Measurements from ENCODE around the gene EFCAB3. TPM values are rescaled to one million over a fixed set of nuclear protein-coding genes. Genes with fewer than 3 reads are reported as not detected.

EFCAB3 gene
- not detected for total RNA-seq (2021; ENCODE audit: unreplicated experiment)
- not detected in 2 replicates for polyA plus RNA-seq (2012)
- percentile 2 among the genes with signal in this experiment for Bru-seq, nascent RNA
- BruChase-seq, experiment 1, labeled RNA remaining after a 6-hour chase: percentile 3 among the genes with signal in this experiment
- percentile 1 among the genes with signal in this experiment for BruChase-seq, experiment 2, labeled RNA remaining after a 2-hour chase
- long read RNA-seq: 0 reads

GRCh38 chr17:62380253-62380652, at the start of gene EFCAB3:
Gene EFCAB3, plus strand, starts transcription at chr17:62380553. Its CDS starts 2,427 bp downstream, at chr17:62382980.
- ChIA-PET CTCF (no interaction called here), POLR2A (no interaction called here), RAD21 (ENCODE audit: low non-redundant PET in 1 of 2, low total read pairs in 2 of 2, uncharacterized antibody in 2 of 2, unreplicated experiment in 2 of 2) (no interaction called here)
- no TSS peak for BruUV-seq (replicated peaks)
- no peaks in the 10 kb centered on the region for H3K4me1 ChIP-seq (ENCODE audit: control insufficient read depth in 1 of 2, insufficient read depth in 2 of 2, low read length in 2 of 2)
- H3K9me3 ChIP-seq (ENCODE audit: control insufficient read depth in 1 of 2, insufficient read depth in 1 of 2, low read depth in 1 of 2, low read length in 2 of 2): no peaks in the 10 kb centered on the region
- no peaks in the 10 kb centered on the region for H4K20me1 ChIP-seq (ENCODE audit: insufficient read depth)
- H3K27me3 ChIP-seq (ENCODE audit: insufficient read depth, low read length): no peaks in the 10 kb centered on the region
- DNase-seq (ENCODE audit: low read depth, low spot score) (no peak), ATAC-seq (no peak)
- TF ChIP-seq POLR2A (IDR thresholded peaks at IDR 0.05; ENCODE audit: borderline replicate concordance, extremely low read depth, insufficient read depth, insufficient read length) (no peak), MAX (IDR thresholded peaks at IDR 0.05) (no peak), SIN3A (IDR thresholded peaks at IDR 0.05; ENCODE audit: low read depth) (no peak), ZNF274 (IDR thresholded peaks at IDR 0.05; ENCODE audit: low read depth, low read length) (no peak)
- TF ChIP-seq, protein P1, sequence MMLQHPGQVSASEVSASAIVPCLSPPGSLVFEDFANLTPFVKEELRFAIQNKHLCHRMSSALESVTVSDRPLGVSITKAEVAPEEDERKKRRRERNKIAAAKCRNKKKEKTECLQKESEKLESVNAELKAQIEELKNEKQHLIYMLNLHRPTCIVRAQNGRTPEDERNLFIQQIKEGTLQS (IDR thresholded peaks at IDR 0.05): no peak
- H3K9ac ChIP-seq (ENCODE audit: low read length): no peak within 1 kb of the TSS
- no peak within 1 kb of the TSS for H2AFZ ChIP-seq (ENCODE audit: low read depth, low read length, poor library complexity, severe bottlenecking)
- no peak within 1 kb of the TSS for H3K4me2 ChIP-seq (ENCODE audit: low read length)
- no peaks in the 10 kb centered on the region for H3K36me3 ChIP-seq (ENCODE audit: control insufficient read depth in 1 of 2, insufficient read depth in 2 of 2, low read length in 2 of 2)
- intact Hi-C loops (cut with micrococcal nuclease): no loop called here
- H3K4me3 ChIP-seq (replicated peaks in 1 of 2; ENCODE audit: low read depth in 1 of 2, low read length in 2 of 2): no peak within 1 kb of the TSS
- H3K9me2 ChIP-seq (ENCODE audit: insufficient read depth): no peaks in the 10 kb centered on the region
- no peaks in the 10 kb centered on the region for H3K79me2 ChIP-seq (ENCODE audit: insufficient read depth, low read length)
- no peak within 1 kb of the TSS for H3K27ac ChIP-seq (ENCODE audit: low read depth, low read length)

GRCh38 chr17:62336527-62336926, 43.8 kb upstream of the EFCAB3 start:
- intact Hi-C loops (cut with micrococcal nuclease): no loop called here
- Histone ChIP-seq H4K20me1 (ENCODE audit: insufficient read depth) (no peaks in the 10 kb centered on the region), H3K4me2 (ENCODE audit: low read length) (no peak overlapping the region), H2AFZ (ENCODE audit: low read depth, low read length, poor library complexity, severe bottlenecking) (no peak overlapping the region), H3K27me3 (ENCODE audit: insufficient read depth, low read length) (no peaks in the 10 kb centered on the region), H3K9ac (ENCODE audit: low read length) (no peak overlapping the region), H3K36me3 (ENCODE audit: control insufficient read depth in 1 of 2, insufficient read depth in 2 of 2, low read length in 2 of 2) (no peaks in the 10 kb centered on the region), H3K79me2 (ENCODE audit: insufficient read depth, low read length) (no peaks in the 10 kb centered on the region), H3K9me2 (ENCODE audit: insufficient read depth) (no peaks in the 10 kb centered on the region), H3K27ac (ENCODE audit: low read depth, low read length) (no peak overlapping the region), H3K4me1 (ENCODE audit: control insufficient read depth in 1 of 2, insufficient read depth in 2 of 2, low read length in 2 of 2) (no peaks in the 10 kb centered on the region), H3K4me3 (replicated peaks in 1 of 2; ENCODE audit: low read depth in 1 of 2, low read length in 2 of 2) (no peak overlapping the region), H3K9me3 (ENCODE audit: control insufficient read depth in 1 of 2, insufficient read depth in 1 of 2, low read depth in 1 of 2, low read length in 2 of 2) (no peaks in the 10 kb centered on the region)
- no peak for DNase-seq (ENCODE audit: low read depth, low spot score)
- CTCF ChIA-PET: no interaction called here
- TF ChIP-seq SIN3A (IDR thresholded peaks at IDR 0.05; ENCODE audit: low read depth) (no peak), TCF7L2 (IDR thresholded peaks at IDR 0.05; ENCODE audit: borderline replicate concordance, extremely low read depth, insufficient read depth, insufficient read length) (no peak)
- RAD21 ChIA-PET (ENCODE audit: low non-redundant PET in 1 of 2, low total read pairs in 2 of 2, uncharacterized antibody in 2 of 2, unreplicated experiment in 2 of 2): no interaction called here
- no TSS peak for BruUV-seq (replicated peaks)
- ATAC-seq: no peak
- POLR2A ChIA-PET: no interaction called here
